HCT116 (cell line): ENCODE results near the gene PFKFB3. TPM values are rescaled to one million over a fixed set of nuclear protein-coding genes. Genes with fewer than 3 reads are reported as not detected.

Experiments used
- ATAC-seq: fragments of 200-7000 bp; cut with Tn5 transposase; 2 replicates; pipeline ENCODE4 v1.9.1; 2020; ENCODE audit warnings: mild to moderate bottlenecking, moderate library complexity
- BruUV-seq: library from RNA; stranded (reverse); fragments of 400-500 nt; replicated peaks from 2 replicates; lab custom pipeline; 2021; lab: Mats Ljungman, UMichigan
- CTCF ChIA-PET: fragments of 300-600 bp; sonication (Branson Sonifier 250); formaldehyde crosslinking; loops from one replicate; lab custom pipeline; 2021; ENCODE audit warnings: antibody characterized with exemption; lab: Charles Lee
- POLR2A ChIA-PET: fragments of 300-600, 350-600 bp; sonication (Branson Sonifier 250); formaldehyde crosslinking; loops from one replicate; lab custom pipeline; 2021; ENCODE audit warnings: antibody characterized with exemption; lab: Charles Lee
- RAD21 ChIA-PET, 2 experiments: fragments of 300-600 bp; sonication (Branson Sonifier 250); formaldehyde crosslinking; loops; one replicate each; lab custom pipeline; 2023; ENCODE audit warnings: low total read pairs in 2 of 2; ENCODE audit not compliant: uncharacterized antibody in 2 of 2, unreplicated experiment in 2 of 2, low non-redundant PET in 1 of 2; lab: Charles Lee
- DNase-seq: peaks from one replicate; pipeline ENCODE4 v3.0.0-alpha.2; 2010; ENCODE audit warnings: low read depth, low spot score
- H2AFZ ChIP-seq: fragments of 200-600 bp; shearing (Covaris generic), sonication (generic); 2 replicates; pipeline ENCODE4 v1.6.1; 2017; ENCODE audit warnings: low read depth, mixed run types, mixed read lengths, antibody characterized with exemption, low read length; ENCODE audit not compliant: poor library complexity, severe bottlenecking
- H3K27ac ChIP-seq: 2 replicates; pipeline ENCODE4 v1.5.1; 2012; ENCODE audit warnings: low read depth, low read length
- H3K27me3 ChIP-seq: fragments of 200-600 bp; sonication (generic); 2 replicates; pipeline ENCODE4 v1.6.1; 2016; ENCODE audit warnings: mixed run types, low read length, mixed read lengths; ENCODE audit not compliant: insufficient read depth
- H3K36me3 ChIP-seq, 2 experiments: fragments of 200-500 bp in 1 of 2; fragments of 200-600 bp in 1 of 2; sonication (Bioruptor generic) in 1 of 2; sonication (generic) in 1 of 2; 2 replicates each; pipeline versions ENCODE4 v1.5.1 to v1.6.1; 2014 to 2016; ENCODE audit warnings: low read length in 2 of 2, inconsistent platforms in 1 of 2, mixed read lengths in 1 of 2, mixed run types in 1 of 2; ENCODE audit not compliant: insufficient read depth in 2 of 2, control insufficient read depth in 1 of 2
- H3K4me1 ChIP-seq, 2 experiments: fragments of 200-600 bp in 1 of 2; sonication (generic) in 1 of 2; 2 replicates each; pipeline versions ENCODE4 v1.5.1 to v1.6.1; 2012 to 2017; ENCODE audit warnings: low read length in 2 of 2, inconsistent platforms in 1 of 2, mild to moderate bottlenecking in 1 of 2, mixed read lengths in 1 of 2, mixed run types in 1 of 2, moderate library complexity in 1 of 2; ENCODE audit not compliant: insufficient read depth in 2 of 2, control insufficient read depth in 1 of 2
- H3K4me2 ChIP-seq: fragments of 200-600 bp; sonication (generic); 2 replicates; pipeline ENCODE4 v1.6.1; 2017; ENCODE audit warnings: mixed run types, low read length, mixed read lengths
- H3K4me3 ChIP-seq, 2 experiments: fragments of 200-600 bp in 1 of 2; sonication (generic) in 1 of 2; replicated peaks in 1 of 2; 2 replicates each; pipeline ENCODE4 v1.5.1; 2011 to 2016; ENCODE audit warnings: low read length in 2 of 2, control low read depth in 1 of 2, low read depth in 1 of 2, mild to moderate bottlenecking in 1 of 2, mixed read lengths in 1 of 2, mixed run types in 1 of 2
- H3K79me2 ChIP-seq: fragments of 200-600 bp; sonication (generic); 2 replicates; pipeline ENCODE4 v1.6.1; 2017; ENCODE audit warnings: mild to moderate bottlenecking, mixed run types, low read length, moderate library complexity, mixed read lengths; ENCODE audit not compliant: insufficient read depth
- H3K9ac ChIP-seq: fragments of 200-600 bp; sonication (generic); 2 replicates; pipeline ENCODE4 v1.6.1; 2016; ENCODE audit warnings: low read length, mixed read lengths
- H3K9me2 ChIP-seq: fragments of 200-600 bp; sonication (generic), shearing (Covaris generic); 2 replicates; pipeline ENCODE4 v1.6.1; 2017; ENCODE audit warnings: mixed run types, mild to moderate bottlenecking, moderate library complexity; ENCODE audit not compliant: insufficient read depth
- H3K9me3 ChIP-seq, 2 experiments: fragments of 200-500 bp in 1 of 2; fragments of 200-600 bp in 1 of 2; sonication (Bioruptor generic) in 1 of 2; sonication (generic) in 1 of 2; 2 replicates each; pipeline ENCODE4 v1.6.1; 2014 to 2017; ENCODE audit warnings: low read length in 2 of 2, mixed read lengths in 2 of 2, inconsistent platforms in 1 of 2, low read depth in 1 of 2, mild to moderate bottlenecking in 1 of 2, mixed run types in 1 of 2, moderate library complexity in 1 of 2; ENCODE audit not compliant: control insufficient read depth in 1 of 2, insufficient read depth in 1 of 2
- H4K20me1 ChIP-seq: fragments of 200-600 bp; sonication (generic), shearing (Covaris generic); 2 replicates; pipeline ENCODE4 v1.6.1; 2017; ENCODE audit warnings: mixed run types, mild to moderate bottlenecking, moderate library complexity; ENCODE audit not compliant: insufficient read depth
- ATF3 ChIP-seq: IDR thresholded peaks from 2 replicates; pipeline ENCODE4 v1.6.1; 2012
- CBX3 ChIP-seq: IDR thresholded peaks from 2 replicates; pipeline ENCODE4 v1.6.1; 2012; ENCODE audit warnings: low read depth
- CEBPB ChIP-seq: IDR thresholded peaks from 2 replicates; pipeline ENCODE4 v1.6.1; 2012; ENCODE audit warnings: low read depth
- ELF1 ChIP-seq: IDR thresholded peaks from 2 replicates; pipeline ENCODE4 v1.6.1; 2012; ENCODE audit warnings: low read depth, borderline replicate concordance
- EZH2 ChIP-seq: fragments of 200-600 bp; sonication (generic); IDR thresholded peaks from 2 replicates; pipeline ENCODE4 v1.6.1; 2017; ENCODE audit warnings: antibody characterized with exemption, mixed run types
- JUND ChIP-seq: IDR thresholded peaks from 2 replicates; pipeline ENCODE4 v1.6.1; 2012
- MAX ChIP-seq: IDR thresholded peaks from 2 replicates; pipeline ENCODE4 v1.6.1; 2012
- POLR2A ChIP-seq: IDR thresholded peaks from 2 replicates; pipeline ENCODE4 v1.7.0; 2011; ENCODE audit warnings: borderline replicate concordance; ENCODE audit not compliant: insufficient read depth, insufficient read length; ENCODE audit errors: extremely low read depth
- SP1 ChIP-seq: IDR thresholded peaks from 2 replicates; pipeline ENCODE4 v1.6.1; 2012; ENCODE audit warnings: low read depth
- TCF7L2 ChIP-seq: IDR thresholded peaks from 2 replicates; pipeline ENCODE4 v1.7.0; 2011; ENCODE audit warnings: borderline replicate concordance, inconsistent platforms; ENCODE audit not compliant: insufficient read depth, insufficient read length; ENCODE audit errors: extremely low read depth
- YY1 ChIP-seq: IDR thresholded peaks from 2 replicates; pipeline ENCODE4 v1.6.1; 2011; ENCODE audit warnings: low read length, low read depth, moderate library complexity, mild to moderate bottlenecking; ENCODE audit not compliant: insufficient replicate concordance; ENCODE audit errors: extremely low read depth
- ZFX ChIP-seq: fragments of 450-650 bp; IDR thresholded peaks from 2 replicates; pipeline ENCODE4 v1.6.1; 2017
- ZNF274 ChIP-seq: fragments of 200-500 bp; sonication (Bioruptor generic); IDR thresholded peaks from 2 replicates; pipeline ENCODE4 v1.6.1; 2014; ENCODE audit warnings: mild to moderate bottlenecking, low read depth, low read length, inconsistent platforms
- intact Hi-C: fragments of 100-400 bp; cut with micrococcal nuclease; formaldehyde crosslinking; loops from 2 replicates; pipeline ENCODE4 v1.10.0; 2022
- total RNA-seq: library from RNA; stranded (reverse); gene quantifications from one replicate; pipeline ENCODE4 v1.2.1, GENCODE V29; 2021; ENCODE audit not compliant: unreplicated experiment
- TF ChIP-seq, protein P1 (sequence below), 3 experiments: fragments of 200-600 bp in 1 of 3; sonication (generic) in 1 of 3; IDR thresholded peaks in 2 of 3; conservative IDR thresholded peaks in 1 of 3; 2 replicates each; pipeline ENCODE4 v1.5.1; 2012 to 2017; ENCODE audit warnings: low read depth in 2 of 3, low read length in 2 of 3, antibody characterized with exemption in 1 of 3, borderline replicate concordance in 1 of 3, control low read depth in 1 of 3, mild to moderate bottlenecking in 1 of 3, mixed read lengths in 1 of 3, mixed run types in 1 of 3, moderate library complexity in 1 of 3; ENCODE audit not compliant: insufficient read depth in 1 of 3

Gene PFKFB3
- total RNA-seq, 1 experiment from 2014 or later, result 50.8 TPM

DNA sequence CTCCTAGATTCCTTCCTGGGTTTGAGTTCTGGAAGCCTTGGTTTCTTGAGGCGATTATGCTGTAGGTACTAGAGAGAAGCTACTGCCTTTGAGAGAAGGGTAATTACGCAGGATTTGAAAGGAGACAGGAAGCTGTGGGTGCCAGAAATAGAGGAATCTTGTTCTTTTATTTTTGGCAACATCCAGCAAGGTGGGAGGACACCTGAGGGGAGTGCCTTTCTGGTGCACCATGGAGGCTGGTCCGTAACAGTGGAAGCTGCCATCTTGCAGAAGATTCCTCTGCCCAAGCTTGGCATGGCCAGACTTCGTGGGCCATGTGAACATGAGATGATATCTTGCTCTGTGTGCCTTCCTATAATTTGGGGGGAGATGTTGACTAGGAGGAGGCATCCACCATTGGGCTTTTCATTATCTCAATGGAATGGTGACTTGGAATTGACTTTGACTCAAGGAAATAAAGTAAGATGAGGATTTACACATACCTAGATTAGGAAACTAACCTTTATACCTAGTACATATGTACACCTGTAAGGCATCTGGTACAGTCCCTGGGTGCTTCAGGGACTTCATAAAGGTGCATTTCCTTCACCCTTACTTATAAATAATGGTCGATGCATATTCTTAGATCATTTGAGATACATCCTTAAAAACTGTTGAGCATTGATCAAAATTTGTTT is 98.2 kb downstream of the PFKFB3 start:
- peaks cover 35 to 62% of the 10 kb centered on the region in 2 experiments for H3K4me1 ChIP-seq
- H3K9me2 ChIP-seq, result no peaks in the 10 kb centered on the region
- H3K36me3 ChIP-seq, result no peaks in the 10 kb centered on the region
- intact Hi-C loops, result no loop called here
- BruUV-seq, result no TSS peak
- H3K79me2 ChIP-seq, result no peaks in the 10 kb centered on the region
- H2AFZ ChIP-seq, result no peak overlapping the region
- ChIA-PET CTCF (interaction anchor here (1.0 to 1.2 kb wide), 2 partner anchors 98 to 100 kb away, joined by 3 to 4 read pairs; partner anchors contain the start of gene PFKFB3), RAD21 (no interaction called here), POLR2A (no interaction called here)
- no peak overlapping the region for H3K4me3 ChIP-seq
- H3K27ac ChIP-seq, result no peak overlapping the region
- no peak overlapping the region for H3K9ac ChIP-seq
- ATAC-seq (no peak), DNase-seq (no peak)
- peak overlapping the region; percentile 70; the same call in 1 of the 2 replicates for H3K4me2 ChIP-seq
- no peaks in the 10 kb centered on the region for H3K9me3 ChIP-seq
- H4K20me1 ChIP-seq, result no peaks in the 10 kb centered on the region
- no peaks in the 10 kb centered on the region for H3K27me3 ChIP-seq
- TF ChIP-seq TCF7L2 (no peak), SP1 (no peak), JUND (no peak), ELF1 (no peak), ATF3 (no peak), MAX (no peak), YY1 (no peak), CEBPB (no peak), POLR2A (no peak), ZNF274 (no peak), EZH2 (no peak), CBX3 (no peak), ZFX (no peak)
- TF ChIP-seq, protein P1, sequence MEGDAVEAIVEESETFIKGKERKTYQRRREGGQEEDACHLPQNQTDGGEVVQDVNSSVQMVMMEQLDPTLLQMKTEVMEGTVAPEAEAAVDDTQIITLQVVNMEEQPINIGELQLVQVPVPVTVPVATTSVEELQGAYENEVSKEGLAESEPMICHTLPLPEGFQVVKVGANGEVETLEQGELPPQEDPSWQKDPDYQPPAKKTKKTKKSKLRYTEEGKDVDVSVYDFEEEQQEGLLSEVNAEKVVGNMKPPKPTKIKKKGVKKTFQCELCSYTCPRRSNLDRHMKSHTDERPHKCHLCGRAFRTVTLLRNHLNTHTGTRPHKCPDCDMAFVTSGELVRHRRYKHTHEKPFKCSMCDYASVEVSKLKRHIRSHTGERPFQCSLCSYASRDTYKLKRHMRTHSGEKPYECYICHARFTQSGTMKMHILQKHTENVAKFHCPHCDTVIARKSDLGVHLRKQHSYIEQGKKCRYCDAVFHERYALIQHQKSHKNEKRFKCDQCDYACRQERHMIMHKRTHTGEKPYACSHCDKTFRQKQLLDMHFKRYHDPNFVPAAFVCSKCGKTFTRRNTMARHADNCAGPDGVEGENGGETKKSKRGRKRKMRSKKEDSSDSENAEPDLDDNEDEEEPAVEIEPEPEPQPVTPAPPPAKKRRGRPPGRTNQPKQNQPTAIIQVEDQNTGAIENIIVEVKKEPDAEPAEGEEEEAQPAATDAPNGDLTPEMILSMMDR (IDR thresholded peaks at IDR 0.05 in 2 of 3, conservative IDR thresholded peaks at IDR 0.05 in 1 of 3; ENCODE audit: borderline replicate concordance in 1 of 3, insufficient read depth in 1 of 3, low read depth in 2 of 3, low read length in 2 of 3), result no peak
